ENCODE data around the gene TUBAL3.

GRCh38 chr10:5406918-5407317, 2.3 kb upstream of the TUBAL3 start:
- no peak for TF ChIP-seq CTCF (IDR thresholded peaks at IDR 0.05)
- TF ChIP-seq POLR2A (IDR thresholded peaks at IDR 0.05): no peak

All from adrenal gland (tissue), 5 donors.